CD4-positive, alpha-beta memory T cell (primary cell): ENCODE measurements around the gene ZNF136. TPM values are rescaled to one million over a fixed set of nuclear protein-coding genes. Genes with fewer than 3 reads are reported as not detected.

Experiments used
- CTCF ChIA-PET: fragments of 350-600 bp; sonication (Branson Sonifier 250); formaldehyde crosslinking; loops from one replicate; lab custom pipeline; 2021; ENCODE audit warnings: inconsistent platforms; ENCODE audit not compliant: partially characterized antibody; lab: Charles Lee
- POLR2A ChIA-PET: fragments of 350-600 bp; sonication (Branson Sonifier 250); formaldehyde crosslinking; loops from one replicate; lab custom pipeline; 2021; ENCODE audit not compliant: partially characterized antibody; lab: Charles Lee
- DNase-seq, 5 donors: peaks; one replicate each; pipeline versions ENCODE4 v3.0.0 to v3.0.0-alpha.2; 2020 to 2022; ENCODE audit warnings: mixed read lengths in 1 of 5
- H3K27ac ChIP-seq: one replicate; pipeline ENCODE4 v1.7.0; 2013; ENCODE audit warnings: low read depth, low read length
- H3K27me3 ChIP-seq: 2 replicates; pipeline ENCODE4 v1.7.0; 2013; ENCODE audit warnings: mild to moderate bottlenecking, low read length, moderate library complexity; ENCODE audit not compliant: insufficient read depth
- H3K36me3 ChIP-seq: 2 replicates; pipeline ENCODE4 v1.7.0; 2013; ENCODE audit warnings: mild to moderate bottlenecking, low read length, moderate library complexity; ENCODE audit not compliant: insufficient read depth
- H3K4me1 ChIP-seq: 2 replicates; pipeline ENCODE4 v1.7.0; 2013; ENCODE audit warnings: mild to moderate bottlenecking, low read length, moderate library complexity; ENCODE audit not compliant: insufficient read depth
- H3K4me3 ChIP-seq, 2 donors: one replicate each; pipeline ENCODE4 v1.7.0; 2013; ENCODE audit warnings: low read length in 2 of 2, mild to moderate bottlenecking in 1 of 2
- H3K9me3 ChIP-seq, 2 donors: one replicate each; pipeline ENCODE4 v1.7.0; 2013; ENCODE audit warnings: low read length in 2 of 2, control low read depth in 1 of 2; ENCODE audit not compliant: control insufficient read depth in 1 of 2
- H3K27ac Mint-ChIP-seq, 7 donors: one replicate each; pipeline ENCODE4 v1.8.0; 2020 to 2021; ENCODE audit warnings: mixed read lengths in 7 of 7, mild to moderate bottlenecking in 6 of 7, inconsistent platforms in 3 of 7, moderate library complexity in 3 of 7
- H3K27me3 Mint-ChIP-seq, 2 donors: one replicate each; pipeline ENCODE4 v1.8.0; 2020 to 2021; ENCODE audit warnings: mixed read lengths in 2 of 2
- H3K36me3 Mint-ChIP-seq, 2 donors: one replicate each; pipeline ENCODE4 v1.8.0; 2020 to 2021; ENCODE audit warnings: mixed read lengths in 2 of 2, inconsistent platforms in 1 of 2, mild to moderate bottlenecking in 1 of 2
- H3K4me1 Mint-ChIP-seq, 4 donors: one replicate each; pipeline ENCODE4 v1.8.0; 2020 to 2021; ENCODE audit warnings: mixed read lengths in 4 of 4, mild to moderate bottlenecking in 1 of 4
- H3K4me3 Mint-ChIP-seq, 8 donors: one replicate each; pipeline ENCODE4 v1.8.0; 2020 to 2021; ENCODE audit warnings: mixed read lengths in 8 of 8, mild to moderate bottlenecking in 7 of 8, moderate library complexity in 6 of 8, inconsistent platforms in 3 of 8
- H3K9me3 Mint-ChIP-seq, 8 donors: one replicate each; pipeline ENCODE4 v1.8.0; 2020 to 2021; ENCODE audit warnings: mixed read lengths in 8 of 8, mild to moderate bottlenecking in 5 of 8, inconsistent platforms in 3 of 8, moderate library complexity in 1 of 8
- intact Hi-C: fragments of 100-400 bp; cut with micrococcal nuclease; formaldehyde crosslinking; loops from one replicate; pipeline ENCODE4 v1.15.1; 2023
- polyA plus RNA-seq, 2 donors: library from polyadenylated mRNA; unstranded; fragments of 300-500 nt; fragmentation: Illumina TruSeq; gene quantifications; one replicate each; pipeline ENCODE4 v1.2.3, GENCODE V29; 2021
- total RNA-seq, 2 experiments: library from RNA; stranded (reverse); gene quantifications; one replicate each; pipeline ENCODE4 v1.2.3, GENCODE V29; 2021

The ZNF136 gene
- total and polyA plus RNA-seq, 4 experiments from 2014 or later: 17.0 to 32.8 (median 22.7) TPM

GRCh38 chr19:12139269-12139668 lies 23.6 kb upstream of the ZNF136 start:
- H3K27ac ChIP-seq: peak overlapping the region; percentile 63
- peak overlapping the region in 1 of 2 donors; percentile 66 for H3K4me3 ChIP-seq
- no peaks in the 10 kb centered on the region for H3K27me3 Mint-ChIP-seq
- DNase-seq: no peak
- H3K4me1 Mint-ChIP-seq: peaks cover 28 to 43% (median 33%) of the 10 kb centered on the region in 4 donors
- no peaks in the 10 kb centered on the region for H3K27me3 ChIP-seq
- H3K4me1 ChIP-seq: peaks cover 26% of the 10 kb centered on the region
- H3K36me3 ChIP-seq: peaks cover 3% of the 10 kb centered on the region
- no peaks in the 10 kb centered on the region for H3K9me3 ChIP-seq
- H3K9me3 Mint-ChIP-seq: peaks cover 0 to 9% (median 1%) of the 10 kb centered on the region in 8 donors
- ChIA-PET CTCF (interaction anchor here (1.0 to 5.5 kb wide), 6 partner anchors 24 to 357 kb away, joined by 3 to 44 read pairs (median 14); partner anchors contain the start of genes ZNF136 and ZNF700), POLR2A (interaction anchor here (1.1 to 3.2 kb wide), 5 partner anchors 23 to 215 kb away, joined by 3 to 24 read pairs (median 12); partner anchors contain the start of genes ZNF136, ZNF44, ZNF700 and ZNF763)
- peak overlapping the region; percentile 81 to 95 (median 91) for H3K4me3 Mint-ChIP-seq
- peaks cover 28 to 32% of the 10 kb centered on the region in 2 donors for H3K36me3 Mint-ChIP-seq
- intact Hi-C loops: no loop called here
- H3K27ac Mint-ChIP-seq: peak overlapping the region in 6 of 7 donors; percentile 29 to 79 (median 49)

- H3K4me1 ChIP-seq: peaks cover 26% of the 10 kb centered on the region
- peak within 1 kb of the TSS; percentile 81 to 95 (median 91) for H3K4me3 Mint-ChIP-seq
- peak within 1 kb of the TSS; percentile 63 for H3K27ac ChIP-seq
- H3K36me3 ChIP-seq: no peaks in the 10 kb centered on the region
- DNase-seq: peak; percentile 76 to 86 (median 80)
- intact Hi-C loops: loop anchor here (1.0 kb wide), 2 partner anchors 23 to 49 kb away; partner anchors contain the start of gene ZNF136
- H3K4me1 Mint-ChIP-seq: peaks cover 28 to 43% (median 33%) of the 10 kb centered on the region in 4 donors
- H3K27me3 ChIP-seq: no peaks in the 10 kb centered on the region
- H3K9me3 Mint-ChIP-seq: peaks cover 0 to 9% (median under 1%) of the 10 kb centered on the region in 8 donors
- no peaks in the 10 kb centered on the region for H3K27me3 Mint-ChIP-seq
- peak within 1 kb of the TSS; percentile 66 to 86 for H3K4me3 ChIP-seq
- H3K9me3 ChIP-seq: peaks cover 0 to 2% of the 10 kb centered on the region in 2 donors
- POLR2A ChIA-PET: interaction anchor here (0.6 to 3.2 kb wide), 15 partner anchors 19 to 342 kb away, joined by 3 to 24 read pairs (median 5); partner anchors contain the start of genes ZNF136, ZNF44, ZNF442 and ZNF491
- H3K36me3 Mint-ChIP-seq: peaks cover 20 to 25% of the 10 kb centered on the region in 2 donors
- CTCF ChIA-PET: interaction anchor here (0.9 to 5.5 kb wide), 21 partner anchors 8 to 356 kb away, joined by 3 to 44 read pairs (median 5); partner anchors contain the start of genes ZNF136, ZNF440, ZNF491 and ZNF625
- peak within 1 kb of the TSS; percentile 58 to 93 (median 79) for H3K27ac Mint-ChIP-seq
Observed at GRCh38 chr19:12139885-12140544, 22.9 kb upstream of the ZNF136 start, which contains the start of gene ZNF20. ZNF20 (minus strand) TSS chr19:12140350; CDS start chr19:12140182, 168 bp downstream.

GRCh38 chr19:12140545-12141404 lies 22.1 kb upstream of the ZNF136 start:
- Mint-ChIP-seq H3K4me1 (peaks cover 28 to 43% (median 33%) of the 10 kb centered on the region in 4 donors), H3K9me3 (peaks cover 4 to 11% (median 7%) of the 10 kb centered on the region in 8 donors), H3K27me3 (no peaks in the 10 kb centered on the region), H3K4me3 (peak overlapping the region; percentile 81 to 95 (median 91)), H3K27ac (peak overlapping the region; percentile 58 to 93 (median 79)), H3K36me3 (peaks cover 20 to 25% of the 10 kb centered on the region in 2 donors)
- POLR2A ChIA-PET: interaction anchor here (0.6 to 3.2 kb wide), 13 partner anchors 22 to 343 kb away, joined by 3 to 24 read pairs (median 5); partner anchors contain the start of genes ZNF136, ZNF44, ZNF442 and ZNF491
- H3K27me3 ChIP-seq: no peaks in the 10 kb centered on the region
- peak overlapping the region; percentile 63 for H3K27ac ChIP-seq
- intact Hi-C loops: loop anchor here (1.0 kb wide), 8 partner anchors 23 to 343 kb away; partner anchors contain the start of gene ZNF136
- peak overlapping the region; percentile 66 to 86 for H3K4me3 ChIP-seq
- CTCF ChIA-PET: interaction anchor here (0.9 to 5.5 kb wide), 28 partner anchors 9 to 355 kb away, joined by 3 to 44 read pairs (median 4); partner anchors contain the start of genes ZNF136, ZNF440, ZNF491 and ZNF625
- peak; percentile 78 to 83 (median 78) for DNase-seq
- H3K36me3 ChIP-seq: peaks cover 4% of the 10 kb centered on the region
- H3K4me1 ChIP-seq: peaks cover 26% of the 10 kb centered on the region
- peaks cover 0 to 10% of the 10 kb centered on the region in 2 donors for H3K9me3 ChIP-seq

GRCh38 chr19:12141405-12141736 lies 21.5 kb upstream of the ZNF136 start:
- peak overlapping the region in 3 of 7 donors; percentile 58 to 65 (median 63) for H3K27ac Mint-ChIP-seq
- H3K4me1 Mint-ChIP-seq: peaks cover 28 to 43% (median 33%) of the 10 kb centered on the region in 4 donors
- intact Hi-C loops: loop anchor here (1.0 kb wide), 6 partner anchors 82 to 344 kb away; no protein-coding TSS in a partner anchor
- H3K4me3 Mint-ChIP-seq: peak overlapping the region in 7 of 8 donors; percentile 81 to 95 (median 89)
- no peaks in the 10 kb centered on the region for H3K27me3 Mint-ChIP-seq
- H3K36me3 Mint-ChIP-seq: peaks cover 25 to 27% of the 10 kb centered on the region in 2 donors
- CTCF ChIA-PET: interaction anchor here (0.9 to 5.5 kb wide), 25 partner anchors 12 to 344 kb away, joined by 3 to 44 read pairs (median 4); partner anchors contain the start of genes ZNF136, ZNF440, ZNF491 and ZNF625
- DNase-seq: no peak
- Histone ChIP-seq H3K4me3 (peak overlapping the region in 1 of 2 donors; percentile 66), H3K36me3 (peaks cover 5% of the 10 kb centered on the region), H3K27ac (no peak overlapping the region), H3K9me3 (peaks cover 0 to 15% of the 10 kb centered on the region in 2 donors), H3K4me1 (peaks cover 26% of the 10 kb centered on the region), H3K27me3 (no peaks in the 10 kb centered on the region)
- peaks cover 4 to 17% (median 13%) of the 10 kb centered on the region in 8 donors for H3K9me3 Mint-ChIP-seq
- POLR2A ChIA-PET: interaction anchor here (1.1 to 3.2 kb wide), 7 partner anchors 21 to 343 kb away, joined by 3 to 24 read pairs (median 7); partner anchors contain the start of genes ZNF136, ZNF491, ZNF700 and ZNF763

- Histone ChIP-seq H3K27ac (no peak overlapping the region), H3K4me1 (peaks cover 12% of the 10 kb centered on the region), H3K4me3 (peak overlapping the region in 1 of 2 donors; percentile 2), H3K27me3 (no peaks in the 10 kb centered on the region), H3K36me3 (peaks cover 5% of the 10 kb centered on the region), H3K9me3 (peaks cover 0 to 16% of the 10 kb centered on the region in 2 donors)
- DNase-seq: no peak
- Mint-ChIP-seq H3K4me3 (no peak overlapping the region), H3K9me3 (peaks cover 4 to 26% (median 20%) of the 10 kb centered on the region in 8 donors), H3K4me1 (peaks cover 11% of the 10 kb centered on the region in 4 donors), H3K27ac (no peak overlapping the region), H3K27me3 (peaks cover 0 to 1% of the 10 kb centered on the region in 2 donors), H3K36me3 (peaks cover 23 to 26% of the 10 kb centered on the region in 2 donors)
- ChIA-PET POLR2A (no interaction called here), CTCF (interaction anchor here (0.9 to 2.0 kb wide), 3 partner anchors 54 to 347 kb away, joined by 5 to 9 read pairs (median 5); partner anchors contain the start of genes ZNF491 and ZNF700)
- intact Hi-C loops: no loop called here
Observed at GRCh38 chr19:12145348-12145747, 17.5 kb upstream of the ZNF136 start.

- Mint-ChIP-seq H3K27ac (peak overlapping the region in 5 of 7 donors; percentile 2 to 90 (median 35)), H3K9me3 (peaks cover 0 to 2% (median 0%) of the 10 kb centered on the region in 8 donors), H3K27me3 (peaks cover 3 to 7% of the 10 kb centered on the region in 2 donors), H3K4me1 (peaks cover 4 to 23% (median 10%) of the 10 kb centered on the region in 4 donors), H3K4me3 (peak overlapping the region; percentile 30 to 89 (median 83)), H3K36me3 (peaks cover 0 to 6% of the 10 kb centered on the region in 2 donors)
- Histone ChIP-seq H3K27ac (no peak overlapping the region), H3K4me1 (peaks cover 12% of the 10 kb centered on the region), H3K36me3 (no peaks in the 10 kb centered on the region), H3K4me3 (peak overlapping the region; percentile 11 to 44), H3K27me3 (no peaks in the 10 kb centered on the region), H3K9me3 (no peaks in the 10 kb centered on the region)
- ChIA-PET CTCF (interaction anchor here (1.1 kb wide), 1 partner anchor 167 kb away, joined by 6 read pairs; no protein-coding TSS in a partner anchor), POLR2A (no interaction called here)
- DNase-seq: no peak
- intact Hi-C loops: no loop called here
Observed at GRCh38 chr19:12155324-12155860, 7.5 kb upstream of the ZNF136 start.
